GM18861 (cell line): ENCODE data around the gene ATP11A.
"Not testable (repeated sequence)": the region's sequence is repeated elsewhere in the genome, so short reads cannot be mapped to it uniquely, and the experiment has no call there.

Source experiments
- ATAC-seq: cut with Tn5 transposase; IDR thresholded peaks from one replicate; pipeline ENCODE4 v1.9.1; 2021; ENCODE audit not compliant: unreplicated experiment

The ATP11A gene

DNA sequence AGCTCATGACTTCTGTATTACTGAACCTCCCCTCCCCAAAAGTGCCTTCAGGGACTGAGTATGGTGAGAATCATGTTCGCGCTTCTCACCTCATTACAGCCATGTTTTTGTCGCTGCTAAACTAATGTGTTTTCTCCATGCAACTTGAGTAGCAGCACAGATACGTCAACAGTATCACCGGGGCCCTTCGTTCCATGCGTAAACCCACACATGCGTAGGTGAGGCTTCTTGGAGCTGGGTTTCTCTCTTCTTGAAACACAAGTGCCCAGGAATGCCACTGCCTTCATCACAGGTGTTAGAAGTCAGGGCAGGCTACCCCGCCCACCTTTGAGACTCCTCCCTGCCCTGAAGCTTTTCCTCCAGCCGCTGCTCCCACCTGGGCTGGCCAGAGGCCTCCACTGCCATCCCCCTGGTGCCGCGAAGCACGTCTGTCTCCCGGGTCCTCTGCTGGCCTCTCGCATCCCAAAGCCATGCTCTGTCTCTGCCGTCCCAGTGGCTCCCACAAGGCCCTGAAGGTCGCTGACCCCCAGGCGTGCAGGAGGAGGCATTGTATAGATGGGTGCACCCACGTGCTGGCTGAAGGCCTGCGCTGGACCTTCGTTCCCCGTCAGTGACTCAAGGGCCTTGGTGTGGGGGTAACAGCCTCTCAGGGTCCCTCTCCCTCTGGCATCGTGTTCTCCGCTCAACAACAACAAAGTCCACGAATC lies 143.9 kb downstream of the ATP11A start:
- ATAC-seq, result no peak

GRCh38 chr13:112835344-112835743 lies 145.5 kb downstream of the ATP11A start:
- ATAC-seq, result no peak

- ATAC-seq, result no peak
Observed at GRCh38 chr13:112835796-112836195, 146.0 kb downstream of the ATP11A start.

DNA sequence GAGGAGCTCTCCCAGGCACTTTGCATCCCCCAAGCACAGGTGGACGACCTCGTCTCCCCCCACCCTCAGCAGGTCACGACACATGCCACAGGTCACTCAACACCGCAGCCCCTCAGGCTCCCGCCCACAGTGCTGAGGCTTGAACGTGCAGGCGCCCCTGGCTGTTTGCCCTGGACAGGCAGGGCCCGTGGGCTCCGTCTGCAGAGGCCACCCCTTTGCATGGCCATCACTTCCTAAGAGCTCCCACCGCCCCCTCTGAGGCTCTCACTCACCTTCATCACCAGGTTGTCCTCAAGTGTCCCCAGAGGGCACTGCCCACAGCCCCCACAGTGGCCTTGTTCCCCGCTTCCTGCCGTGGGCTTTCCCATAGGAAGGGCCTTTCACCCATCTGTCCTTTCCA lies 147.1 kb downstream of the ATP11A start:
- no peak for ATAC-seq

GRCh38 chr13:112837371-112838037 lies 147.7 kb downstream of the ATP11A start:
- no peak for ATAC-seq

DNA sequence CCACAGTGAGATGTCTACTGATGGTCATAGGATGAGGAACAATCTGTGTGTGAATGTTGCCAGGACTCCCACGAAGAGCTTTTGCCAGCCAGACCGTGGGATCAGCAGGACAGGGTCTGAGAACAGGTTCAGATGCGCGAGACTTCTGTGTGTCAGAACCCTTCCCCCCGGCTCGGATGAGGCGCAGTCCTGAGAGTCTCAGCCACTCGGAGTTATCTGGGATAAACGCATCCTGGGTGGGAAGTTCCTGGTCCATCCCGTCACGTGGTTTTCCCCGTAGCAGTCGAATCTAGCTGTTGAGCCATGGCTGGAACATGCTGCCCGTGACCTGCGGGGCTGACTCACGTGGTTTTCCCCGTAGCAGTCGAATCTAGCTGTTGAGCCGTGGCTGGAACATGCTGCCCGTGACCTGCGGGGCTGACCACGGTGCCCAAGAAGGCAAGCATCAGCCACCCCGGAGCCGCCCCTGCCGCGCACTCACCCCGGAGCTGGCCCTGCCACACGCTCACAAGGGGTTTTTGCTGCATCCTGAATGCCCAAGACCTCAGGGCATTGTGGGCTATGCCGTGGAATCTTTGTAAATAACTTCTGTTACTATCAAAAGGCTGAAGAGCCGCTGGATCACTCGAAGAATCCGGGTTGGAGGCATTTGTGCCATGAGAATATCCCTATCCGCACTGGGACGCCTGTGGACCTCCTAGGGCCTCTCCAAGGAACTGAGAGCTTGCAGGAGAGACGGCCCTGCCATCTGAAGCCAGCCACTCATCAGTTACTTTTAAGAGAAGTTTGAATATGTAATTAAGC lies 148.4 kb downstream of the ATP11A start:
- ATAC-seq, result no peak

- no peak for ATAC-seq
Observed at GRCh38 chr13:112838842-112839117, 148.9 kb downstream of the ATP11A start.

DNA sequence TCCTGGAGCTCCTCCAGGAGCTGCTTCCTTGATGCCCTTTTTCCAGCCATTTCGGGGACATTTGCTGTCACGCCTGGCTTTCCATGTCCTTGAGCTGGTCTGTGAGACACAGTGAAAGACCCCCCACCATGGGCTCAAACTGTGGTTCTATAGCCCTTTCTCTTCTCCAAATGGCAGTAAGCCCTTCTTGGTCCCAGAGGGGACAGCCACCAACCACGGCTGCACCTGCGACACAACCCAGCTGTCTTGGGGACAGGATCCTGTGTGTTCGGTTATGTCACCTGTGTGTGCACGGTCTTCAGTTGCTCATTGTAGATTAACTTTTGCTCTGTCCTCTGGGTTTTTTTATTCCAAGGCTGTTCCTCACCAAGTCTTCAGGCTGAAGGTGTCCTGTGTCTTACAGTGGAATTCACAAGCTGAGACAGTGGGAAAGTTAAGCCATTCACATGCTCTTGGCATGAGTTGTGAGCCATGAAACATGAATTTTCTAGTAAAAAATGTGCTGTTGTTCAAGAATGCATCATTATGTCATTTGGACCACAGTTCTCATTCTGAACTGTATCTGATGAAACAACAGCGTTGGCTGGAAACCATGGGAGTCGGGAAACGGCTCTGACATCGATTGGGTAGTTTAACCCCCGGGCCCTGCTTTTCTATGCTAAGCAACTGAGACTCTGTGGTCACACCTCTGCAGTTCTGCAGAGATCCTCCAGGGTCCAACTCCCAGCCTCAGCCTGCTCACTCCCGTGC lies 149.7 kb downstream of the ATP11A start:
- ATAC-seq, result no peak

DNA sequence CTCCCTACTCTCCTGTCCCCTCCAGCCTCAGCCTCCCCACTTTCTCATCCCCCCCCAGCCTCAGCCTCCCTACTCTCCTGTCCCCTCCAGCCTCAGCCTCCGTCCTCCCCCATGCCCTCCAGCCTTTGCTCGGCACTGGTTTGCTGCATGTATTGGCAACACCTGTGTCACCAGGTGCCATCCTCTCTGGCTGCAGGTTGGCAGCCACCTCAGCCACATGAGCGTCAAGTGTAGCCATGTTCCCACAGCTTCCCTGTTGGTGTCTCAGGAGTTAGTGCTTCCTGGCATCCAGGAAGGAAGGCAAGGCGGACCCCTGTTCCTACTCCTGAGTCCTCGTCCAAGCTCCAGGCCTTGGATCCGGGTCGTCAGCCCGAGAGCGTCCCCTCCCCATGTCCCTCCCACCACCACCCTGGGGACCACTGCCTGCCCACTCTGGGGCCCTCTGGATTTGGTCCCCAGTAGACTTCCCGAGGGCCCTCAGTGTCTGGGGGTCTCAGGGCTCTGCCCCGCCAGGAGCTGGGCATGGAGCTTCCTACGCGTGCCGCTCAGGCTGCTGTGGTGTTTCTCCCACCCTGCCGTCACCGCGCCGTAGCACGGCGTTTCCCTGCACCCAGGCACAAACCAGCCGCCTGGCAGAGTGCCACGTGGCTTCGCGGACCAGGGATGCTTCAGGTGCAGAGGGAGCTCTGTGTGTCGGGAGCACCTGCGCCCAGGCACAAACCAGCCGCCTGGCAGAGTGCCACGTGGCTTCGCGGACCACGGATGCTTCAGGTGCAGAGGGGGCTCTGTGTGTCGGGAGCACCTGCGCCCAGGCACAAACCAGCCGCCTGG lies 150.8 kb downstream of the ATP11A start:
- ATAC-seq, result no peak

GRCh38 chr13:112841303-112842015 lies 151.6 kb downstream of the ATP11A start:
- not testable (repeated sequence) for ATAC-seq

DNA sequence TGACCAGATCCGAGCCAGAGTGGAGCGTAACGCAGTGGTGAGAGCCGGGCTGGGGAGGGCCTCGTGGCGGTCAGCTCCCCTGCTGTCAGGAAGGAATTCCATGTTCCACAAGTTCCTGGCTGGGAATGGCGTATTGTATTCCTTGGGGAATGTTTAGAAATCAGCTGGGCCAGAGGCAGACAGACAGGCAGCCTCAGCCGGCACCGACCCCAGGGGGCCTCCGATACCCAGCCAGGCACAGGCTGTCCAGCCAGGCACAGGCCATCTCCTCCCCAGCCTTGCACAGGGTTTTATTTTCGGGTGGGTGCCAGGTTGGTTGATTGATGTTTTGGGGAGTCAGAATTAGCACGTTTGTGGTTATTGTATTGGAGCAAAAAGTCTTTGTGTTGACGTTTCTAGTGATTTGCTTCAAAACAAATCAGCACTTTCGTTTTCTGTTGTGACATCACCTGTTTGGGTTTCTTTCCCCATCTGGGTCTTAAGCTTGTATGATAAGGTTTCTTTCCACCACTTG lies 152.6 kb downstream of the ATP11A start:
- ATAC-seq, result no peak

DNA sequence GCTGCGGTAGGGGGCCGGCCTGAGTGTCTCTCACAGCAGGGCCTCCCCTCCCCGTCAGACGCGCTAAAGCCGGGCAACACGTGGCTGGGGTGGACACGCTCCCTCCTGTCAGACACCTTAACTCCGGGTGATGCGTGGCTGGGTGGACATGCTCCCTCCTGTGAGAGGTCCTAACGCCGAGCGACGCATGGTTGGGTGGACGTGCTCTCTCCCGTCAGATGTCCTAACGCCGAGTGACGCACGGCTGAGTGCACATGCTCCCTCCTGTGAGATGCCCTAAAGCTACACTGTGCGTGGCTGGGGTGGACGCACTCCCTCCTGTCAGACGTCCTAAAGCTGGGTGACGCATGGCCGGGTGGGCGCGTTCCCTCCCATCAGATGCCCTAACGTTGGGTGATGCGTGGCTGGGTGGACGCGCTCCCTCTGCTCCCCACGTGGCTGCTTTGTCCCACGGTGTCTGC lies 153.1 kb downstream of the ATP11A start:
- ATAC-seq, result no peak

- ATAC-seq, result no peak
Observed at GRCh38 chr13:112843392-112844111, 153.7 kb downstream of the ATP11A start.

- no peak for ATAC-seq
Observed at GRCh38 chr13:112844411-112844810, 154.6 kb downstream of the ATP11A start.

DNA sequence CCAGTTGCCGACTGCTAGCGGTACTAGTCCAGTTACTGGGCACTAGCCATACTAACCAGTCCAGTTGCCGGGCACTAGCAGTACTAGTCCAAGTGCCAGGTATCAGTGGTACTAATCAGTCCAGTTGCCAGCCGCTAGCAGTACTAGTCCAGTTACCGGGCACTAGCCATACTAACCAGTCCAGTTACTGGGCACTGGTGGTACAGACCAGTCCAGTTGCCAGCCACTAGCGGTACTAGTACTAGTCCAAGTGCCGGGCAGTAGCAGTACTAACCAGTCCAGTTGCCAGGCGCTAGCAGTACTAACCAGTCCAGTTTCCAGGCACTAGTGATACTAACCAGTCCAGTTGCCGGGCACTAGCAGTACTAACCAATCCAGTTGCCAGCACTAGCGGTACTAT lies 155.0 kb downstream of the ATP11A start:
- ATAC-seq, result no peak

DNA sequence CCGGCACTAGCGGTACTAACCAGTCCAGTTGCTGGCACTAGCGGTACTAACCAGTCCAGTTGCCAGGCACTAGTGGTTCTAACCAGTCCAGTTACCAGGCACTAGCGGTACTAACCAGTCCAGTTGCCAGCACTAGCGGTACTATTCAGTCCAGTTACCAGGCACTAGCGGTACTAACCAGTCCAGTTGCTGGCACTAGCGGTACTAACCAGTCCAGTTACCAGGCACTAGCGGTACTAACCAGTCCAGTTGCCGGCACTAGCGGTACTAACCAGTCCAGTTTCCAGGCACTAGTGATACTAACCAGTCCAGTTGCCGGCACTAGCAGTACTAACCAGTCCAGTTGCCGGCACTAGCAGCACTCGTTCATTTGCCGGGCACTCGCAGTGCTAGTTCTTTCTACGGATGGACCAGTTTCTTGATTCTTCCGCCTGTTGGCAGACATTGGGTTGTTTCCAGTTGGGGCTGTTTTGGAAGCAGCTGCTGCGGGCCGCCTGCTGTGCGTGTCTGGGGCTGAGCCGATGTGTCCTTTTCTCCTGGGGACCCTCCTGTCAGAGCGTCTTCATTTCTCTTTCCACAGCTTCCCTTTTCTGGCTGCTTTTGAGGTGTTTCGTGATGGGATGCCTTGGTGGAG lies 155.8 kb downstream of the ATP11A start:
- ATAC-seq, result no peak

DNA sequence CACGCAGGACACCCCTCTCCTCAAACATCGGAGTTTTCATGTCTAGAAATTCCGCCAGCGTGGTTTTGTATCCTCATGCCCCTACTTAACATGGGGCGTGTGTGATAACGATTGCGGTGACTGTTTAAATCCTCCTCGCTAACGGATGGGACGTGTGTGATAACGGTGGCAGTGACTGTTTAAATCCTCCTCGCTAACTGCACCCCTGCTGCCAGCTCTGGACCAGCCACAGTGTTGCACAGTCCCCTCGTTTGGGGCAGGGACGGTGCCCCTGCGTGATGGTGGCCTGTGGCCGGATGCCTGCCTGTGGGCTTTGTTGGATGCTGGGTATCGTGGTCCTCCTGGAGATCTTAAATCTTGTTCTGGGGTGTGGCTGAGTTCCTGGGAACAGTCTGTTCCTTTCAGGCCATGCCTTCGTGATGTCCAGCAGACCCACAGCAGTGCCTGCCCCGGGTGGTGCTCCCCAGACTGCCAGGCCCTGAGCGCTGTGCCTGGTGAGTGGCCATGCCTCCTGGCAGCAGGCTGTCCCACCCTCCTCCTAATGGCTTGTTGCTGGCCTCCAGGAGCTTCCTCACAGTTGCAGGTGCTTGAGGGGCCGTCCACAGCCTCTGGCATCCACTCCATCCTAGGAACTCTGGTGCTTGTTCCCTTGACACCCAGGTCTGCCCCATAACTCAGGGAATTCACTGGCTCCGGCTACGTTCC lies 156.7 kb downstream of the ATP11A start:
- ATAC-seq, result no peak

DNA sequence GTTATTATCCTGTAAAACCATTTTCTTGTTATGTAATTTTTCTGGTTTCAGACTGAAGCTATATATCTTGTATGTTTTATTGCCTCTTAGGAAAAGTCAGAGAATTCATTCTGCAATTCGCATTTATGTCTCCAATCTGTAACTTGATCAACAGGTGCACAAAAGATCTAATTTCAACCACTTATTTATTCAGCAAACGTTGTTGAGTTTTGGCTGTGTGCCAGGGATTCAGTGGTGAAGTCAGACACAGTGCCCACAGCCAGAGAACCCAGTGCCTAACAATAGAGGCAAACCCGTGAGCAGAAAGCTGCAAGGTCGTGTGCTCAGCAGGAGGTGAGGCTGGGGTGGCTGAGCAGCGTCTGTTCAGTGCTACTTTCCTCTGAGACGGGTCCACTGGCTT lies 159.7 kb downstream of the ATP11A start:
- no peak for ATAC-seq
